GM21529 (cell line): ENCODE measurements around the gene CGRRF1.

Experiments
- ATAC-seq: cut with Tn5 transposase; IDR thresholded peaks from one replicate; pipeline ENCODE4 v1.9.1; 2021; ENCODE audit not compliant: unreplicated experiment

CGRRF1 gene, protein sequence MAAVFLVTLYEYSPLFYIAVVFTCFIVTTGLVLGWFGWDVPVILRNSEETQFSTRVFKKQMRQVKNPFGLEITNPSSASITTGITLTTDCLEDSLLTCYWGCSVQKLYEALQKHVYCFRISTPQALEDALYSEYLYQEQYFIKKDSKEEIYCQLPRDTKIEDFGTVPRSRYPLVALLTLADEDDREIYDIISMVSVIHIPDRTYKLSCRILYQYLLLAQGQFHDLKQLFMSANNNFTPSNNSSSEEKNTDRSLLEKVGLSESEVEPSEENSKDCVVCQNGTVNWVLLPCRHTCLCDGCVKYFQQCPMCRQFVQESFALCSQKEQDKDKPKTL

DNA sequence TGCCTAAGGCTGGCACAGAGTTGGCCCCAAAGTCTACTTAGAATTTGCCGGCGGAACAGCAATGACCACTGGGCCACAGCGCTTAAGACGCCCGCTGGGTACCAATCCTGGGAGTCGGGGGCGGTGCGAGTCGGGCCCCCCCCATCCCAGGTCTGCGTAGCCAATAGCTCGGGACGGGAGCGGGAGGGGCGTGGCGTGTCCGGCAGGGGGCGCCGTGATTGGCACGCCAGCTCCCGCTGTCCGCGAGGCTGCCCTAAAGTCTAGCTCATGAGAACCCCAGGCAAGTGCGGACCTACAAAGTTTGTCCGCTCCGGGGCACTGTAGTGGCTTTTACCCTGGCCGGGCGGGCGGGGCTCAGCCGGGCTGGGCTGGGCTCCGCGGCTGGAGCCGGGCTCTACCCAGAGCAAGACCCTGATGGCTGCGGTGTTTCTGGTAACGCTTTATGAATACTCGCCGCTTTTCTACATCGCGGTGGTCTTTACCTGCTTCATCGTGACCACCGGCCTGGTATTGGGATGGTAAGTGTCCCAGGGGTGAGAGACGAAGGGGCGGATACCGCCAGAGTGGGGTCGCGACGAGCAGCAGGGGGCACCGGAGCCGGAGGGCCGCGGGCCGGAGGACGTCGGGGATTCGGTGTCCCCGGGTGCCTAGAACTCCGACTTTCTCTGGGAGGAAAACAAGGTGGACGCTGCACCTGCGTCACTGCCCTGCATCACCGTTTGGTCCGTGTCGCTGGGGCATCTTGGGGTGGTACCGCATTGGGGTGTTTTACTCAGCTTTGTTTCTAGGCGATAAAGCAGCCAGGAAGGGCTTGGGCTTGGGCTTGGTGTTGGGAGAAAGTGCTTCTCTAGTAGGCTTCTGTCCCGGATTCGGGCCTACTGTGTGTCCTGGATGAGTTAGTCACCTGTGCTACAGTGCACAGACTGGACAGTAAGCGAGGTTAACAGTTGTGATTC lies at the start of gene CGRRF1:
Gene CGRRF1 (plus strand): TSS at position 361 of the 956 bp plus-strand sequence. CDS start 54 bp downstream, at position 415.
- peak; percentile 97 for ATAC-seq

DNA sequence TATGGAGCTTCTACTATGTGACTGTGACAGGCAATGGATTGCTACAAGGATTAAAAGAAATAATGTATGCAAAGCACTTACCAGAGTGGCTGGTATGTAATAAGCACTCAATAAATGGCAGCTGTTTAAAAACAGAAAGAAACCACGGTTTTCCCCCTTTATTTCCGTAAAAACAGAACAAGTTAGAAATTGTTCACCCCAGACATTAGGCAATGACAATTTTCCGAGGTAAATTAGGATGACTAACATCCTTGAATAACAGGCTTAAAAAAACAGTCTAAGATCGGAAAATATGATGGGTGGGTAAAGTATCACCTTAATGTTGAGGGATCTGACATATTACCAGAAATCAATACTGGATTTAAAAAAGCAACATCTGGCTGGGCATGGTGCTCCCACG lies 47.7 kb upstream of the CGRRF1 start:
- ATAC-seq: no peak

DNA sequence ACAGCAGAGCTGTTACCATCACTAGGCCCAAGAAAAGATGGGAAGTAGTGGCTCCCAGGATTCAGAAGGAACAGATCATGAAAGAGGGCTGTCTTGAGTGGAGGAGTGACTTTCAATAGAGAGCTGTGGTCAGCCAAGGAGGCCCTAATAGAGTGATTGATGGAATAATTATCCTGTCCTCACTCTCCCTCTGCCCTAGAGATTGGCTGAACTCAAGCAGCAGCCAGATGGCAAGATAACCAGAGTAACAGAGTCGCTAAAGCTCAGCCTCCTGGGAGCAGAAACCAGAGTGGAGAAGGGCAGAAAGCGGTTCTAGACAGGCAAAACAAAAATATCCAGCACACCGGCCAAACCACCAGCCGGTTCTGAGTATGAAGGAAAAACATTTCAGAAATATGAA lies 44.1 kb upstream of the CGRRF1 start:
- no peak for ATAC-seq

DNA sequence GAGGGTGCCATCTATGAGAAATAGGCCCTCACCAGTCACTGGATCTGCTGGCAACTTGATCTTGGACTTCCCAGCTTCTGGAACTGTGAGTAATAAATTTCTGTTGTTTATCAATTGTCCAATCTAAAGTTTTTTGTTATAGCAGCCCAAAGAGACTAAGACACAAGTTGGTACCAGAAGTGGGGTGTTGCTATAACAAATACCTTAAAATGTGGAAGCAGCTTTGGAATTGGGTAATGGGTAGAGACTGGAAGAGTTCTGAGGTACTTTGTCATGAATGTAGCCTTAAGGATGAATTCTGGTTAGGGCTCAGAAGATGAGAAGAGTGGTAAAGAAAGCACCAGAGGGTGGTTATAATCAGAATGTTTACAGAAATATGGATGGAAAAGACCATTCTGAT lies 42.4 kb upstream of the CGRRF1 start:
- ATAC-seq: no peak

DNA sequence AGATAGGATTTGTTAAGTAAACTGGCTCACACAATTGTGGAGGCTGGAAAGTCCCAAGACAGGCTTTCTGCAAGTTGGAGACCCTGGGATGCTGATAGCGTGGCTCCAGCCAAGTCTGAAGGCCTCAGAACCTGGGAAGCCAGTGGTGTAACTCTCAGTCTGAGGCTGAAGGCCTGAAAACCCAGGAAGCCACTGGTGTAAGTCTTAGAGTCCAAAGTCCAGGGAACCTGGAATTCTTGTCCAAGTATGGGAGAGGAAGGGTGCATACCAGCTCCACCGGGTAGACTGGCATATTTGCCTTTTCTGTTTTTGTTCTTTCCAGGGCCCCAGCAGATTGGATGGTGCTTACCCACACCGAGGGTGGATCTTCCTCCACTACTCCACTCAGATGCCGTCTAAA lies 39.0 kb upstream of the CGRRF1 start:
- ATAC-seq: no peak

DNA sequence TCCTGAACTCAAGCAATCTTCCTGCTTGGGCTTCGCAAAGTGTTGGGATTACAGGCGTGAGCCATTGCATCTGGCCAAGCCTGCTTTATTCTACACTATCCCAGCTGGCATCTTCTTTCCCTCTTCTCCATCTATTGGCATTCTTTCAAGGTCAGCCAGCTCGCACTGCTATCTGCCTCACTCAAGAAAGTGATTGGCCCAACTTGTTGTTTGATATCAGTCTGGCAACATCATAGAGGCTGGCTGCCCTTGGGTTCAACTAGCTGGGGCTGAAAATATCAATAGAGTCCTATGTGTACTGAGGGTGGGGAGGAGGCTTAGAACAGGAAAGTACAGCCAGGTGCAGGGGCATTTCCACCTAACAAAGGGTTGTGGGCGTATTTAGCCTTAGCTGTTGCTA lies 38.1 kb upstream of the CGRRF1 start:
- ATAC-seq: no peak

DNA sequence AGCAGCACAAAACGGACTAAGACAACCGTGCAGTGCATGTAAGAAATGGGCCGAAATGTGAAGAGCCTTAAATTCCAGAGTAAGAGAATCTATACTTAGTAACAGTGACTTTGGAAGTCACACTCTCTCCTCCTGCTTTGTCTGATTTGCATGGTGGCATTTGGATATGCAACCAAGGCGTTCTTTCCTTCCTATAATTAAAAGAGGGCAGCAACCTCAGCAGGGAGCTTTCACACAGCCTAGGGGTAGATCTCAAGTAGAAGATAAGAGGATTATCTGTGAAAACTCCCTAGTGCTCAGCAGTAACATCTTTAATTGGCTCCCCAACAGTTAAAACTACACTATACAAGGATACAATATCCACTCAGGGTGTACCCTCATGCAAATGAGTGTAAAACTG lies 37.4 kb upstream of the CGRRF1 start:
- no peak for ATAC-seq

DNA sequence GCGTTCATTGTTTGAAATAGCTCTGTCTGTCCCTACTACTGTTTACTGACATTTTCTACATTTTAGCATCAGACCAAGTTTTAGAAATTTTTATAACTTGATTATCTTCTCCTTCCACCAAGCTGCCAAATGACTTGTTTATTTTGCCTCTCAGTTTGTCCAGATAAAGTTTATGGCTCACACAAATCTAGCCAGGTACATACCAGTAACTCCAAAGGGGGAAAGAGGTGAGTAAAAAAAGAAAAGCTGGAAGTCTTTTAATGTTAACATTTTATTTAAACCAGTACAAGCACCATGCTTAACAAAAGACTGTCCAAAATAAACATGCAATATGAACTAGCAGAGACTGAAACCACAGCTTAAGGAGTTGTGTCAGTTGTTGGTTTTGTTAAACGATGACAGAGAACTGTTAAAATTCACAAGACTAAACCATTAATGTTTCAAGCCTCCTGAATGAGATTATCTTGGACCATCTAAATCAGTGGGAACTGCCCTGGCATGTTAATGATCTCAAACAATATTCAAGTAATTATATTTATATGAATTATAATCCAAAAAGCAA lies 35.4 kb upstream of the CGRRF1 start:
- ATAC-seq: no peak

DNA sequence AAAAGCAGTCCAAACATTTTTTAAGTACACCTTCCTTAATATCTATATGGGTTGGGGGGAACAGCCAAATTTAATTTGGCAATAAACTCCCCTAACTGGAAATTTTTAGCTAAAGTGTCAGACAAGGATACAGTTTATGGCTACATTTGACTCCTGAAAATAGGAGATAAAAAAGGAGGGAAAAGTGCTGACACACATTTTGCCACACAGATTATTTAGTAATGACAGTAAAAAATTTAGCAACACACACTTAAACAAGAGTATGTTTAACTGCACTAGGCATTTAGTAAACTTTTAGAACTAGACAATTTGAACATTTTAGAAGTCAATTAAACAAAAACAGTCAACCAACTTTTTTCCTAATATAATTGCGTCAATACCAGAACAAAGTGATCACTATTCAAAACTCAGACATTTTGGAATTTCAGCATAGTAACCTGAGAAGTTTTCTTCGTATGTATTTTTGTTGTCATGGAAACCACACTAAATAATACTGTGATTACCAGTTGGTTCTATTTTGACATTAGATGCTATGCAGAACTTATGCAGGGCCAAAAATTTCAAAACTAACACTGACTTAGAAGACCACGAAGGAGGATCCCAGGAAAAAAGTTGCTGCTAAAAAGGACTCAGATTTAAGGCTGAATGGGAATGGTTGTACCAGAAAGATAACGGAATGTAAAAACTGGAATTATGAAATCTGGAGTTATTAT lies 34.4 kb upstream of the CGRRF1 start:
- no peak for ATAC-seq

DNA sequence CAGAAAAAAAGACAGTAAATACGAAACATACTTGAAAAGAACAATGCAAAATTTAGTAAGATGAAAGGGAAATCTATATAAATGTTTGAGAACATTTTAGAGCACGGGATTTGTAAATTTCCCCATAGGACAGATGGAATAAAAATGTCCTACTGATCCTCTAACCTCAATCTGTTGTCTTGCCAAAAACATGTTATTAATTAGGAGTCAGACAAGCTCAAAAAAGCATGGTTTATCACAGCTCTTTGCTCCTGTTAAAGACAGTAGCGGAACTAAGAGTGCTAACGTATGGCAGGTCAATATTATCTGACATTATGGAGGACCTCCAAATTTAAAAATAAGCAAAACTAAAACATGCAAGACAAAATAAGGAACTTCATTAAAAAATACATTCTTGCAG lies 33.8 kb upstream of the CGRRF1 start:
- ATAC-seq: no peak

DNA sequence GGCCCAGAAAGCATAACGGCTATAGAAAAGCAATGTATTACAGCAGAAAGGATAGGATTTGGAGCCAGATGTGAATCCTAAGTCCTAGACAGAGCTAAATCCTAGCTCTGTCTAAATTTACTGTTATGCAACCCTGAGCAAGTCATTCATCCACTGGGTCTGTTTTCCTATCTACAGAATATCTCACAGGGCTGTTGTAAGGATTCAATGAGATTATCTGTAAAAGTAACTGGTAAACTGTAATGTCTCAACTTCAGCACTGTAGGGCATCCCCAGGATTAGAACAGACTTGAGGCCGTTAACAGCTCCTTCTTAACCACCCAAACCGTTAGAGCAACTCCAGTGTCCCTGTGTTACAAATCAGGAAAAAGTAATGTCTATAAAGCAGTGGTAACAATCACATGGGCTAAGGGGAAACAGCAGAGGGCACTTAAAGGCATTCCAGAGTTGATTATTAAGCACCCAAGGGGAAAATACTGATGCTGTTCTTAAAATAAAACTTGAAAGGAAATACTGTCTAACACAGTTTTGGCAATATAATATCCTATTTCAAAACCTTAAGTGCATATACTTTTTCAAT lies 31.0 kb upstream of the CGRRF1 start:
- no peak for ATAC-seq

DNA sequence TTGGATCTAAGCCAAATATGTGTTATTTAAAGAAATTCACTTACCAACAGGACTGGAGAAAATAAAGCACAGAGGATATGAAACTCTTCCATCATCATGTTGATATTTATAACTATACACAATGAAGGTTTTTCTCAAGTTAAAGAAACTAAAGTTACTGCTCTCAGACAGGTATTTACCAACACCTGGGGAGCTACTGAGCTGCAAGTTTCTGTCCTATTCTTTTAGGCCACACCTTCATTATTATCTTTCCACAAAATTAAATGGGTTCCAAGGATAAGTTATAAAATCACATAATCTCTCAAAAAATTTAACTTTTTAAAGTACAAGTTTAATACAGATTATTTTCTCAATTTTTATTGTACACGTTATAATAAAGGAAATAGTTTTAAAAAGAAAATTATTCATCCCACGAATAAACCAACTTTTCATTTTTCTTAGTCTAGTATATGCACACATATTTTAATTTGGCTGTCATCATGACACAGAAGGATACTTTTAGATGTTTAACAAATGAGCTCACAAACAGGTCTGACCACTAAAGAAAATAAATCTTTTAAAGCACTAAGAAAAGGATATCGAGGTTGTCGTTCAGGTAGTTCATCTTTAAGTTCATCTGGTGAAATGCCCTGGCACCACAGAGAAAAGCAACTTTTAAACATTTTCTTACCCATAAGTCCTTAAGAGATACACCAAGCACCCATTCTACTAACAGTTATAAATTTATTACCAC lies 28.7 kb upstream of the CGRRF1 start:
- ATAC-seq: no peak

DNA sequence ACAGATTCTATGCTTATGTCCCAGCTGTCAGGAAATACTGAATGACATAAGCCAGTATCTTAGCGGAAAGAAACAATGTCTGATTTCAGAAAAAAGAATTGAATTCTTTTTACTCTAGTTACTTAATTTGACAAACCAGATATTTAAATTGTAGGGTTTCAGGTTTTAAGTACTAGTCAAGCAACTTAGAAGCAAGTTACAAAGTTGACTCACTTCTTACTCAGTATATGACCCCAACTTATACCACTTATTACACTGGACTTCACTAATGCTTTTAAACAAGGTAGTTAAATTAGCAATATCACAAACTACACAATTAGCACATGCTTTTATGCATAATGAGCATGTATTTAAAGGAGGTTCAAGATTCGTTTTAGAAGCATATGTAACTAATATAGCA lies 28.0 kb upstream of the CGRRF1 start:
- no peak for ATAC-seq

DNA sequence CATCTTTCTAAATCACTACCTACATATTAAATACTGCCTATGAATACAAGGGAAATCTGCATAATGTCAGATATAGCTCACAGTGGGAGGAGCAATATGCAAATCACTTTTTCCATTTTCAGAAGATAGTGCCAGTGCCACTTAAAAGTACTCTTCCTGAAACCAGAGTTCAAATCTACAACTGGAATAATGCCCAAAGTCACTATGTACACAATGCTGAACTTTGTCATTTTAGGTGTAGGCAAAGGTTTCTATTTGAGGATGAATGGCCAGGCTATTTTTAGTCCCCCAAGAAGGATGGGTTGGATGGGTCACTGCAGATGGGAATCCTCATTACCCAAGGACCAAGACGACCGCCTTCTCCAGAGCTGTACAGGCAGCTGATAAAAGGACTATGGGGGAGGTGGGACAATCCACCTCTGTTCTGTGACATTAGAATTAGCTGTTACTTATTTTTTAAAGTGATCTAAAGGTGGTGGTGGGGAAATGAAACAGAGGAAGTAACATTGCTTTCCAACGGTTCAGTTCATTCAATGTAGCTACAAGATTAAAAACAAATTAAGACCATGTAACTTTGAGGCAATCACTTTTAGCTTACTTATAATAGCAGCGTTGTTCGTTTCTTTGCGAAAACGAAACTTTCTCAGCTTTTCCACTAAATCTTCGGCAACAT lies 26.5 kb upstream of the CGRRF1 start:
- ATAC-seq: peak; percentile 37

DNA sequence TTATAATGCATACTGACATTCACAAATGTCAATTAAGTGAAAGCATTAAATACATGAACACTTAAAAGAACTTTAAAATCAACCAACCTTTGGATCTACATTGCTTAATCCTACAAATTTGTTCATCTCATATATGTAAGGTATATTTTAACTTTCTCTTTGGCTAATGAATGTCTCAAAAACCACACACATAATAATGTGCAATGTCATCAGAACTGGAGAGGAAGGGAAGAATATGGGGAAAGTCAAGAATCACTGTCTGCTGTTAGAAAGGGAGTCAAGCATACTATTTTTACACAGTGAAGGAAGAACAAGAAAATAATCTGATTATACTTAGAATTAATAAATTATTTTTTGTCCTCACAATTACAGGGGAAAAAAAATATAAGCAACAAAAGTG lies 25.9 kb upstream of the CGRRF1 start:
- no peak for ATAC-seq

DNA sequence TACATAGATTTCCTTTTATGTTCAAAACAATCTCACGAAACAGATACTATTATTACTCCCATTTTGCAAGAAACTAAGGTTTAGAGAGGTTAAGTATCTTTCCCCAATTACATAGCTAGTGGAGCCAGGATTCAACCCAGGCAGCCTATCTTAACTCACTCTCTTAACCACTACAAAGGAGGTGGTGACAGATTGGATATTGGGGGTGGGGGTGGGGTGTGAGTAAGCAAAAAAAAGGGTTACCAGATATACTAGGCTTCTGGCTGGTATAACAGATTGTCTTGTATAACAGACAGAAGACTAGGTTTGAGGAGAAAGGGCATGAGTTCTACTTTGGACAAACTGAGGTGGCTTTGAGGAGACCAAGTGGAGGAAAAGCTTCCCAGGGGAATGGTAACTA lies 23.0 kb upstream of the CGRRF1 start:
- ATAC-seq: no peak

DNA sequence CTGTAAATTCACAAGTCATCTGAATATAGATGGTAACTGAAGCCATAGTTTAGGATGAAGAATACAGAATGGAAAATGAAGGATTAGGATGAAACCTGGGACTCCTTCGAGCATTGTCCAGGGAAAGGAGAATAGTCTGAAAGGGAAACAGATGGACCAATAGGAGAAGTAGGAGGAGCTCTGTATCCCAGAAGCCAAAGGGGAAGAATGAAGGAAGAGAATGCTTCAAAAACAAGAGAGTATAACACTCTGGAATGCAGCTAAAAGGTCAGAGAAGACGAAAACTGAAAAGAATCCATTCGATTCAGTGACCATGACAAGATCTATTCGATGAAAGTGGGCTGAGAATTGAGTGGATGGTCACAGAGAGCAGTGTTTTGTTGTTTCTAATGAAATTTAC lies 21.9 kb upstream of the CGRRF1 start:
- ATAC-seq: no peak

DNA sequence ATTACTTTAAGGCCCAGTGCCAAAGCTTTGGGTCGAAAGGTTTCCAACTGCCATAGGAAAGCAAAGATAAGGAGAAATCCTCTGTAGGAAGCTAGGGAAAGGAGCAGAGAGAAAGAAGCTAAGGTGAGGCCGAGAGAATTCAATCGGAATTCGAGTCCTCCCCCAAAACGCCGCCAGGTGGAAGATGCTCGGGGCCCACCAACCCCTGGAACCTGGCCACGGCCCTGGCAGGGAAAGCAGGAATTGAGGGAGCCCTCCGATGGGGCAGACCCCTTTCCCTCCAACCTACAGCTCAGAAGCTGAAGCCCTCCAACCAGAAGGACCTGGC lies 21.4 kb upstream of the CGRRF1 start:
- ATAC-seq: peak; percentile 25

DNA sequence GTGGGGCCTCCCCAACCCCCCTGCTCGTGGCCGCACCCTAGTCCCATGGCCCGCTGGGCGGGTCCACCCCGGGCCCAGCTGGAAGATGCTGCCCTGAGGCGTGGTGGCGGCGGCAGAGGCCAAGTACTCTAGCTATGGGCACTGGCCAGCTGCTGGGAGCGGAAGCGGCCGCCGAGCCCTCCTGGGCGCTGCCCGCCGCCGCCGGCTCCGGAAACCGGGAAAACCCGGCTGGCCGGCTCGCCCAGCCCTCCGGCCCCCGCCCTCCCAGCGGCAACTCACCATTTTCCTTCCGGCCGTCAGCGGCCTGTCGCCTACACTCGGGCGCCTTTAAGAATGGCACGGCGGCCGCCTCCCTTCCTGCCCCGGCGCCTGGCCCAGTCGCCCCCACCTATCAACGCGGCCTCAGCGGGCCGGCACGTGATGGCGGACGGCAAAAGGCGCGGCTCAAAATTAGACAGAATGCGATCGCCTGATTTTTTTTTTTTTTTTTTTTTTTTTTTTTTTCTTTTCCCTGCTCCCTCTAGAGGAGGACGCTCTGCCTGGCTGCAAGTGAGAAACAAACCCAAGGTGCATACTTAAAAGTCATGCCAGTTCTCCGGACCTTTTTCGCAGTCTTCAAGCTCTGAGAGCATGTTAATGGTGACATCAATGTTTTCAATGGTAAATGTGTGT lies 20.9 kb upstream of the CGRRF1 start, which contains the start of gene GMFB:
Gene GMFB (minus strand): TSS at position 335 of the 672 bp plus-strand sequence. CDS start 53 bp downstream, at position 282.
- ATAC-seq: peak; percentile 91
